ENCODE data around the gene GSG1L2. TPM values are rescaled to one million over a fixed set of nuclear protein-coding genes. Genes with fewer than 3 reads are reported as not detected.
A peak's percentile ranks its signal among the peaks of the same experiment; 100 is the strongest.

GSG1L2 gene
- polyA plus RNA-seq, 3 donors = not detected

DNA sequence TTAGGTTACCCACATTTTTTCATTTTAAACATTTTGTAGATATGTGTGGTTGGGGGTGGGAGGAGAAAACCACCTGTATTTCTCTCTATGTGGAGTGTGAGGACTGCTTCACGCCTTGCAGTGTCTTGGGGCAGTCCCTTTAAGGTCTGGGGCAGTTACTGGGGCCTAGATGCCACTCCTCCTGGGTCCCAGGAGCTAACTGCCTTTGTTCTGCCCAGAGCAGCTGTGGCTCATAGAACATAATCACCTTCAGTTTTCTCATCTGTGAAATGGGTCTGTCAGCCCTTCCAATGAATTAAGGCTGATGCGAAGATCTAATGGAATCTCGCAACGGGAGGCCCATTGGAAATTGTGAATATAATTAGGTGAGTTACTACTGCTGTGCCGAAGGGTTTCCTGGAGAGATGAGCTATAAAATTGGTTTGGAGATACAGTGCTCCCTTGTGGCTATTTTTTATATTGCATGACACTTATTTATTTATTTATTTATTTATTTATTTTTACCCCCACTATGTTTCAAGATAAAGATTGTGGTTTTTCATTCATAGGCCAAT lies 53.4 kb downstream of the GSG1L2 start:
- no peak overlapping the region for H3K9ac ChIP-seq (ENCODE audit: insufficient read depth, low read length, poor library complexity, severe bottlenecking)
- H3K79me2 ChIP-seq (ENCODE audit: insufficient read depth, low read length) = no peaks in the 10 kb centered on the region
- WGBS (ENCODE audit: insufficient coverage) = 35% methylated on average over 3 of the region's 5 CpGs
- H3K27ac ChIP-seq (ENCODE audit: low read depth in 1 of 2, low read length in 2 of 2) = no peak overlapping the region
- TF ChIP-seq, protein P1, sequence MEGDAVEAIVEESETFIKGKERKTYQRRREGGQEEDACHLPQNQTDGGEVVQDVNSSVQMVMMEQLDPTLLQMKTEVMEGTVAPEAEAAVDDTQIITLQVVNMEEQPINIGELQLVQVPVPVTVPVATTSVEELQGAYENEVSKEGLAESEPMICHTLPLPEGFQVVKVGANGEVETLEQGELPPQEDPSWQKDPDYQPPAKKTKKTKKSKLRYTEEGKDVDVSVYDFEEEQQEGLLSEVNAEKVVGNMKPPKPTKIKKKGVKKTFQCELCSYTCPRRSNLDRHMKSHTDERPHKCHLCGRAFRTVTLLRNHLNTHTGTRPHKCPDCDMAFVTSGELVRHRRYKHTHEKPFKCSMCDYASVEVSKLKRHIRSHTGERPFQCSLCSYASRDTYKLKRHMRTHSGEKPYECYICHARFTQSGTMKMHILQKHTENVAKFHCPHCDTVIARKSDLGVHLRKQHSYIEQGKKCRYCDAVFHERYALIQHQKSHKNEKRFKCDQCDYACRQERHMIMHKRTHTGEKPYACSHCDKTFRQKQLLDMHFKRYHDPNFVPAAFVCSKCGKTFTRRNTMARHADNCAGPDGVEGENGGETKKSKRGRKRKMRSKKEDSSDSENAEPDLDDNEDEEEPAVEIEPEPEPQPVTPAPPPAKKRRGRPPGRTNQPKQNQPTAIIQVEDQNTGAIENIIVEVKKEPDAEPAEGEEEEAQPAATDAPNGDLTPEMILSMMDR (IDR thresholded peaks at IDR 0.05) = peak; percentile 76
- Mint-ChIP-seq H3K9me3 (no peaks in the 10 kb centered on the region), H3K36me3 (no peaks in the 10 kb centered on the region), H3K27me3 (ENCODE audit: low read depth in 3 of 3) (peaks cover 9 to 13% (median 13%) of the 10 kb centered on the region in 3 donors), H3K4me1 (no peaks in the 10 kb centered on the region), H3K4me3 (no peak overlapping the region), H3K27ac (no peak overlapping the region)
- H3K4me1 ChIP-seq (ENCODE audit: control insufficient read depth in 1 of 2, insufficient read depth in 2 of 2, low read length in 2 of 2) = no peaks in the 10 kb centered on the region
- DNase-seq = peak in 1 of 3 donors; percentile 28
- no peak overlapping the region for H3K4me2 ChIP-seq (replicated peaks; ENCODE audit: extremely low read depth, low read length, poor library complexity, severe bottlenecking)
- no peaks in the 10 kb centered on the region for H4K20me1 ChIP-seq (ENCODE audit: insufficient read depth, low read length)
- H2AFZ ChIP-seq (ENCODE audit: insufficient read depth, low read depth, low read length, poor library complexity, severe bottlenecking) = no peak overlapping the region
- H3K4me3 ChIP-seq (replicated peaks in 1 of 3; ENCODE audit: low read depth in 2 of 3, low read length in 3 of 3) = no peak overlapping the region
- intact Hi-C loops (cut with micrococcal nuclease) = no loop called here
- H3K9me3 ChIP-seq (replicated peaks in 1 of 2; ENCODE audit: control insufficient read depth in 1 of 2, insufficient read depth in 1 of 2, low read length in 2 of 2) = no peaks in the 10 kb centered on the region
- no peaks in the 10 kb centered on the region for H3K27me3 ChIP-seq (ENCODE audit: control insufficient read depth in 2 of 2, insufficient read depth in 2 of 2, low read length in 2 of 2)
- no peaks in the 10 kb centered on the region for H3K36me3 ChIP-seq (replicated peaks in 1 of 2; ENCODE audit: control insufficient read depth in 1 of 2, insufficient read depth in 2 of 2, low read length in 2 of 2)

DNA sequence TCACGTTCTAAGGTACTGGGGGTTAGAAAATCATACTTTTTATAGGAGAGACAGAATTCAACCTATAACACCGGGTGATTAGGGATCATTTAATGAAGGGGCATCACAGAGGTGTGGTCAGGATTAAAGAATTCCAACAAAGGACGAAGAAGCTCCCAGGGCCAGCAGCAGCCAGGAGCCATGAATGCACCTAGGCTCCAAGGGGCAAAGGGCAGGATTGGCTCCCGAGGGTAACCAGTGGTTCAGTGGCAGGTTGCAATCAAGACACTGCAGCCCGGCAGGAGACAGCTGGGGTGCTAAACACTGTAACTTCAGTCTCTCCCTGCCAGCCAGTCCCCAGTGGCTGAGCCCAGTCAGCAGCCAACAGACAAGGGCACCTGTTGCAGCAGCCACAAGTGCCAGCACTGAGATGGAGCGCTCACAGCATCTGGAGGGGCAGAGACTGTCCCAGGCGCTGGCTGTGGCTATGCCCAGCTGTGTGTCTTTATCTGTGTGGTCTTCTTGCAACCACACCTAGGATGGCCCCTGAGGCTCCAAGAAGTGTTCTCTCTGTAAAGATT lies 54.4 kb downstream of the GSG1L2 start:
- no peak overlapping the region for H3K27ac Mint-ChIP-seq
- intact Hi-C loops (cut with micrococcal nuclease) = no loop called here
- no peaks in the 10 kb centered on the region for H3K79me2 ChIP-seq (ENCODE audit: insufficient read depth, low read length)
- H2AFZ ChIP-seq (ENCODE audit: insufficient read depth, low read depth, low read length, poor library complexity, severe bottlenecking) = no peak overlapping the region
- no peak overlapping the region for H3K4me3 ChIP-seq (replicated peaks in 1 of 3; ENCODE audit: low read depth in 2 of 3, low read length in 3 of 3)
- H3K4me3 Mint-ChIP-seq = no peak overlapping the region
- H3K4me2 ChIP-seq (replicated peaks; ENCODE audit: extremely low read depth, low read length, poor library complexity, severe bottlenecking) = no peak overlapping the region
- H3K9me3 Mint-ChIP-seq = no peaks in the 10 kb centered on the region
- H3K9me3 ChIP-seq (replicated peaks in 1 of 2; ENCODE audit: control insufficient read depth in 1 of 2, insufficient read depth in 1 of 2, low read length in 2 of 2) = no peaks in the 10 kb centered on the region
- no peaks in the 10 kb centered on the region for H3K4me1 ChIP-seq (ENCODE audit: control insufficient read depth in 1 of 2, insufficient read depth in 2 of 2, low read length in 2 of 2)
- H3K27ac ChIP-seq (ENCODE audit: low read depth in 1 of 2, low read length in 2 of 2) = no peak overlapping the region
- H3K36me3 ChIP-seq (replicated peaks in 1 of 2; ENCODE audit: control insufficient read depth in 1 of 2, insufficient read depth in 2 of 2, low read length in 2 of 2) = no peaks in the 10 kb centered on the region
- DNase-seq = no peak
- H3K36me3 Mint-ChIP-seq = no peaks in the 10 kb centered on the region
- H3K4me1 Mint-ChIP-seq = no peaks in the 10 kb centered on the region
- peaks cover 7 to 15% (median 14%) of the 10 kb centered on the region in 3 donors for H3K27me3 Mint-ChIP-seq (ENCODE audit: low read depth in 3 of 3)
- WGBS (ENCODE audit: insufficient coverage) = 91% methylated on average over 5 of the region's 7 CpGs
- no peaks in the 10 kb centered on the region for H3K27me3 ChIP-seq (ENCODE audit: control insufficient read depth in 2 of 2, insufficient read depth in 2 of 2, low read length in 2 of 2)
- TF ChIP-seq, protein P1 (IDR thresholded peaks at IDR 0.05) = no peak
- no peak overlapping the region for H3K9ac ChIP-seq (ENCODE audit: insufficient read depth, low read length, poor library complexity, severe bottlenecking)
- no peaks in the 10 kb centered on the region for H4K20me1 ChIP-seq (ENCODE audit: insufficient read depth, low read length)
